ENCODE measurements around the gene TNFSF13B.

DNA sequence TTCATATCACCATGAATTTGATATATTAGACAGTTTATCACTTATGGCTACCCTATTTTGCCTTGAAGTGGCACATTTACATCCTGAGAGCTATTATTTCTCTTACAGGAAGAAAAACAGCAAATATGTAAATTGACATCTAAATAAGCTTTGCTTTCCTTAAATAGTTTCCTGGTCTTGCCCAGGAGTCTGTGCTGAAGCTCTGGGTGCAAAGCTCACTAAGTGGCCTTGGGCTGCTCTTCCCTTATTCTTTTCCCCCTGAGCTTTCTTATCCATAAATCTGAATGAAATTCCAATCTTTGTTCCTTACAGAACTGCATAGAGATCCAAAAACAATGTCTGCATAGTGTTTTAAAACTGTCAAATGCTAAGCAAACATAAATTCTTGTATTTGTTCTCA, 56.3 kb downstream of the TNFSF13B start:
- TF ChIP-seq CTCF (IDR thresholded peaks at IDR 0.05) (no peak), POLR2A (IDR thresholded peaks at IDR 0.05) (no peak)

Measured in uterus (tissue), 2 donors.